Epithelial cell of proximal tubule (primary cell): ENCODE measurements around the gene RAMP3. TPM values are rescaled to one million over a fixed set of nuclear protein-coding genes. Genes with fewer than 3 reads are reported as not detected.

Source experiments
- DNase-seq: peaks from one replicate; pipeline ENCODE4 v3.0.0-alpha.2; 2011; ENCODE audit warnings: low read depth
- H3K4me3 ChIP-seq: 2 replicates; pipeline ENCODE4 v1.5.1; 2011; ENCODE audit warnings: low read depth, mild to moderate bottlenecking, low read length
- CTCF ChIP-seq: conservative IDR thresholded peaks from 2 replicates; pipeline ENCODE4 v1.5.1; 2012; ENCODE audit warnings: low read depth, mild to moderate bottlenecking, low read length
- total RNA-seq: library from RNA; depleted of rRNA; stranded (reverse); fragments of >200 nt; gene quantifications from 2 replicates; pipeline ENCODE4 v1.2.3, GENCODE V29; 2015

RAMP3 gene
- total RNA-seq, 1 donor from 2014 or later = not detected

- no peak for DNase-seq
- no peak for TF ChIP-seq CTCF
Measured at GRCh38 chr7:45223078-45223477, 65.5 kb downstream of the RAMP3 start.

DNA sequence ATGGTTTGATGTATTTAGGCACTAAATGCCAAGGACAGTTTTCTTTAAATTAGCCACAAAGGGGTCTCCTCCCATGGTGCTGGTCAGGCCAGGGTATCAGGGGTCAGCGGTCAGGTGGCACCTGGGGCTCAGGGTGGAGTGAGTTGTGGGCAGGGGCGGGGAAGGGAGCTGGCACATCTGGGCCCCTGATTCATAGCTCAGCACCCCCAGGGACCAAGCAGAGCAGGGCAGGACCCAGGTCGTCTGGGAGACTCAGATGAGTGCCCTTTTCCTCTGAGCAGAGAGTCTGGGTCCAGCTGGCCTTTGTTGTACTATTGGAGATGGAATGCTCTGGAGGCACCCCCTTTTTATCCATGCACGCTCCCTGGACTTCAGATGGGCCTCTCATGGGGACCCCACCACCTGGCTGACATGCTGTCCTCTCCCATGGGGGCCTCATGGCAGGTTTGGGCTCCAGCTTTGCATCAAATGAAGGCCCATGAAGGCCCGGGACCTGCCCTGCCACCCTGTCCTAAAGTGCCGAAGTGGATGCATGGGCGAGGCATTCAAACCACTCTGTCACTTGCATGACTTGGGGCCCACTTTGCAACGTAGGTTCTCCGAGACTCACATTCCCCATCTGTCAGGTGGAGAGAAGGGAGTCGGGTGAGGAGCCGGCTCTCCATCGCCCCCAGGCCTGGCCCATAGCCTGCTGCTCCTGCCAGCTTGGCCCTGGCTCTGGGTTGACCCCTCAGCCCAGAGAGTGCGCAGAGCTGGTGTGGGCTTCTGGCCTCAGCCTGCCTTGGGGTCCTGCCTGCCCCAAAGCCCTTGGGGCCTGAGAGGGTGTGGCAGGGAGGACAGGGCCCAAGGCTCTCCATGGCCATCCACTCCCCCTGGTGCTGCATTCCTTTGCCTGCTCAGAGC lies 66.4 kb downstream of the RAMP3 start:
- H3K4me3 ChIP-seq = no peak overlapping the region
- DNase-seq = no peak
- no peak for TF ChIP-seq CTCF

More at GRCh38 chr7:45223078-45223477, 65.5 kb downstream of the RAMP3 start:
- H3K4me3 ChIP-seq = no peak overlapping the region

- TF ChIP-seq CTCF = no peak
- no peak overlapping the region for H3K4me3 ChIP-seq
- DNase-seq = no peak
Measured at GRCh38 chr7:45224832-45225231, 67.2 kb downstream of the RAMP3 start.

GRCh38 chr7:45225311-45225947 lies 67.8 kb downstream of the RAMP3 start:
- no peak for DNase-seq
- no peak overlapping the region for H3K4me3 ChIP-seq
- TF ChIP-seq CTCF = no peak

DNA sequence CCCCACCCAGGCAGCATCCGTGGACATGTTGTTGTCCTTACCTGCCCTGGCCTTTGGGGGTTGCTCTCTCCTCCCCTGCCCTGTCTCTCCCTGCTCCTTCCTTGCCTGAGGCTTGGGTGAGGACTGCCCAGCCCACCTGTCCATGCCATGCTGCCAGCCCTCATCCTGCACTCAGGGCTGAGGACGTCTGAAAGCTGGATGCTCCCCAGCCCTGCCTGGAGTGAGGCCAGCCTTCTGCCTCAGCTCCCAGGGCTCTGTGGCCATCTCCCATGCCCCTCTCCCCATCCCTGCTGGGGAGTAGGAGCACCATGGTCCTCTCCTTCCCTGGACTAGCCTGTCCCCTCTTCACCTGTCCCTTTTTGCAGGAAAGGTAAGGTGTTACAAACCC lies 68.4 kb downstream of the RAMP3 start:
- no peak overlapping the region for H3K4me3 ChIP-seq
- no peak for TF ChIP-seq CTCF
- DNase-seq = no peak

DNA sequence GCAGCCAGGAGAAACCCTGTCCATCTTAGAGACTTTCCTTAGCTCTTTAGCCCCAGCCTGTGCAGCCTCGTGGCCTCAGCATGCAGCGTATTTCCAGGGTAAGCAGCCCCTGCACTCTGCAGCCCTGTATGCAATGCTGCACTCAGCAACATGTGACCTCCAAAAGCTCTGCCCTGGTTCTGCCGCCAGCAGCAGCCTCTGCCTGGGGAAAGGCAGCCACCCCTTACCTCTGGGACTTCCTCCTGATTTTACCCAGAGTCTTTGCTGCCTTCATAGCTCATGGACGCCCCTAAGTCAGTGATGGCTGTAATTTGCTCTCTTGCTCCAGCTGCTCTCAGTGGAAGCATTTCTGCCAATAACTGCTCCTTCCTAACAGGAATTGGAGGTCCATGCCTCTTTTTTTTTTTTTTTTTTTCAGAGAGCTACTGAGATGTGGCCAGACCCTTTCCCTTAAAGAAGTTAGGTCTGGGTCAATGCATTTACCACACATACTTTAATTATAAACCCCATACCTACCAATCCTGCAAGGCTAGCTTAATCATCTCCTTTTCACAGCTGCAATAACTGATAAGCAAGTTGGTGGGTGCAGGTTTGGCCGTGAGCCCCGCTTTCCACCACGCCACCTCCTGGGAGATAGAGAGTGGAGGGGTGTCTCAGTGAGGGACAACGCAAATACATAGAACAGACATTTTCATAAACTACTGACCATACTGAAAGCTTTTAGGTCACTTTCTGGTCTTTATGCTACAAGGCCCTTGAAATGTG lies 71.7 kb downstream of the RAMP3 start:
- H3K4me3 ChIP-seq = no peak overlapping the region
- no peak for TF ChIP-seq CTCF
- DNase-seq = no peak
